ENCODE data around the gene SCYL1.
A peak's percentile ranks its signal among the peaks of the same experiment; 100 is the strongest.

GRCh38 chr11:65497141-65498041, 27.5 kb upstream of the SCYL1 start:
- TF ChIP-seq, protein P1, sequence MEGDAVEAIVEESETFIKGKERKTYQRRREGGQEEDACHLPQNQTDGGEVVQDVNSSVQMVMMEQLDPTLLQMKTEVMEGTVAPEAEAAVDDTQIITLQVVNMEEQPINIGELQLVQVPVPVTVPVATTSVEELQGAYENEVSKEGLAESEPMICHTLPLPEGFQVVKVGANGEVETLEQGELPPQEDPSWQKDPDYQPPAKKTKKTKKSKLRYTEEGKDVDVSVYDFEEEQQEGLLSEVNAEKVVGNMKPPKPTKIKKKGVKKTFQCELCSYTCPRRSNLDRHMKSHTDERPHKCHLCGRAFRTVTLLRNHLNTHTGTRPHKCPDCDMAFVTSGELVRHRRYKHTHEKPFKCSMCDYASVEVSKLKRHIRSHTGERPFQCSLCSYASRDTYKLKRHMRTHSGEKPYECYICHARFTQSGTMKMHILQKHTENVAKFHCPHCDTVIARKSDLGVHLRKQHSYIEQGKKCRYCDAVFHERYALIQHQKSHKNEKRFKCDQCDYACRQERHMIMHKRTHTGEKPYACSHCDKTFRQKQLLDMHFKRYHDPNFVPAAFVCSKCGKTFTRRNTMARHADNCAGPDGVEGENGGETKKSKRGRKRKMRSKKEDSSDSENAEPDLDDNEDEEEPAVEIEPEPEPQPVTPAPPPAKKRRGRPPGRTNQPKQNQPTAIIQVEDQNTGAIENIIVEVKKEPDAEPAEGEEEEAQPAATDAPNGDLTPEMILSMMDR (conservative IDR thresholded peaks at IDR 0.05) = peak; percentile 13; the same call in 1 of the 2 replicates
- no peak for TF ChIP-seq EZH2 (IDR thresholded peaks at IDR 0.05; ENCODE audit: low read depth)
